ENCODE measurements around the gene AIF1. TPM values are rescaled to one million over a fixed set of nuclear protein-coding genes. Genes with fewer than 3 reads are reported as not detected.

The AIF1 gene
- total and polyA plus RNA-seq, 2 donors (not counting 1 experiment from before 2014, with no cell fraction given), result not detected

- Histone ChIP-seq H3K4me2 (ENCODE audit: extremely low read depth, insufficient read depth, low read length) (no peak overlapping the region), H3K36me3 (ENCODE audit: control insufficient read depth, insufficient read depth, low read length) (no peaks in the 10 kb centered on the region), H2AFZ (ENCODE audit: low read length) (no peak overlapping the region), H3K4me3 (replicated peaks in 1 of 4; ENCODE audit: control extremely low read depth in 1 of 4, insufficient read depth in 1 of 4, low read depth in 3 of 4, low read length in 4 of 4) (no peak overlapping the region), H3K9ac (ENCODE audit: insufficient read depth, low read length) (no peak overlapping the region), H3K4me1 (ENCODE audit: control insufficient read depth, extremely low read depth, insufficient read depth, low read length) (no peaks in the 10 kb centered on the region), H3K27ac (ENCODE audit: insufficient read depth, low read length) (no peak overlapping the region), H3K79me2 (ENCODE audit: control insufficient read depth, insufficient read depth, low read length) (no peaks in the 10 kb centered on the region), H3K9me3 (ENCODE audit: control insufficient read depth, insufficient read depth, low read depth, low read length) (no peaks in the 10 kb centered on the region), H3K27me3 (ENCODE audit: control insufficient read depth, insufficient read depth, low read length) (peaks cover 3% of the 10 kb centered on the region), H4K20me1 (ENCODE audit: control insufficient read depth, extremely low read depth, insufficient read depth, low read length) (no peaks in the 10 kb centered on the region)
- no peak for TF ChIP-seq EZH2 (IDR thresholded peaks at IDR 0.05; ENCODE audit: low read length, missing control alignments)
- TF ChIP-seq, protein P1, sequence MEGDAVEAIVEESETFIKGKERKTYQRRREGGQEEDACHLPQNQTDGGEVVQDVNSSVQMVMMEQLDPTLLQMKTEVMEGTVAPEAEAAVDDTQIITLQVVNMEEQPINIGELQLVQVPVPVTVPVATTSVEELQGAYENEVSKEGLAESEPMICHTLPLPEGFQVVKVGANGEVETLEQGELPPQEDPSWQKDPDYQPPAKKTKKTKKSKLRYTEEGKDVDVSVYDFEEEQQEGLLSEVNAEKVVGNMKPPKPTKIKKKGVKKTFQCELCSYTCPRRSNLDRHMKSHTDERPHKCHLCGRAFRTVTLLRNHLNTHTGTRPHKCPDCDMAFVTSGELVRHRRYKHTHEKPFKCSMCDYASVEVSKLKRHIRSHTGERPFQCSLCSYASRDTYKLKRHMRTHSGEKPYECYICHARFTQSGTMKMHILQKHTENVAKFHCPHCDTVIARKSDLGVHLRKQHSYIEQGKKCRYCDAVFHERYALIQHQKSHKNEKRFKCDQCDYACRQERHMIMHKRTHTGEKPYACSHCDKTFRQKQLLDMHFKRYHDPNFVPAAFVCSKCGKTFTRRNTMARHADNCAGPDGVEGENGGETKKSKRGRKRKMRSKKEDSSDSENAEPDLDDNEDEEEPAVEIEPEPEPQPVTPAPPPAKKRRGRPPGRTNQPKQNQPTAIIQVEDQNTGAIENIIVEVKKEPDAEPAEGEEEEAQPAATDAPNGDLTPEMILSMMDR (conservative IDR thresholded peaks at IDR 0.05 in 1 of 2, IDR thresholded peaks at IDR 0.05 in 1 of 2; ENCODE audit: low read depth in 1 of 2, low read length in 2 of 2), result no peak
- DNase-seq (ENCODE audit: low read depth in 2 of 2), result no peak
Observed at GRCh38 chr6:31615748-31616147, 714 bp downstream of the AIF1 start.

GRCh38 chr6:31617010-31617409 is 2.0 kb downstream of the AIF1 start:
- no peak overlapping the region for H3K4me2 ChIP-seq (ENCODE audit: extremely low read depth, insufficient read depth, low read length)
- no peaks in the 10 kb centered on the region for H3K36me3 ChIP-seq (ENCODE audit: control insufficient read depth, insufficient read depth, low read length)
- H4K20me1 ChIP-seq (ENCODE audit: control insufficient read depth, extremely low read depth, insufficient read depth, low read length), result no peaks in the 10 kb centered on the region
- DNase-seq (ENCODE audit: low read depth in 2 of 2), result no peak
- H3K27me3 ChIP-seq (ENCODE audit: control insufficient read depth, insufficient read depth, low read length), result peaks cover 3% of the 10 kb centered on the region
- H3K27ac ChIP-seq (ENCODE audit: insufficient read depth, low read length), result no peak overlapping the region
- no peak overlapping the region for H2AFZ ChIP-seq (ENCODE audit: low read length)
- no peaks in the 10 kb centered on the region for H3K4me1 ChIP-seq (ENCODE audit: control insufficient read depth, extremely low read depth, insufficient read depth, low read length)
- H3K4me3 ChIP-seq (replicated peaks in 1 of 4; ENCODE audit: control extremely low read depth in 1 of 4, insufficient read depth in 1 of 4, low read depth in 3 of 4, low read length in 4 of 4), result no peak overlapping the region
- no peak overlapping the region for H3K9ac ChIP-seq (ENCODE audit: insufficient read depth, low read length)
- TF ChIP-seq, protein P1 (conservative IDR thresholded peaks at IDR 0.05 in 1 of 2, IDR thresholded peaks at IDR 0.05 in 1 of 2; ENCODE audit: low read depth in 1 of 2, low read length in 2 of 2), result no peak
- TF ChIP-seq EZH2 (IDR thresholded peaks at IDR 0.05; ENCODE audit: low read length, missing control alignments), result no peak
- peaks cover 13% of the 10 kb centered on the region for H3K79me2 ChIP-seq (ENCODE audit: control insufficient read depth, insufficient read depth, low read length)
- H3K9me3 ChIP-seq (ENCODE audit: control insufficient read depth, insufficient read depth, low read depth, low read length), result no peaks in the 10 kb centered on the region

DNA sequence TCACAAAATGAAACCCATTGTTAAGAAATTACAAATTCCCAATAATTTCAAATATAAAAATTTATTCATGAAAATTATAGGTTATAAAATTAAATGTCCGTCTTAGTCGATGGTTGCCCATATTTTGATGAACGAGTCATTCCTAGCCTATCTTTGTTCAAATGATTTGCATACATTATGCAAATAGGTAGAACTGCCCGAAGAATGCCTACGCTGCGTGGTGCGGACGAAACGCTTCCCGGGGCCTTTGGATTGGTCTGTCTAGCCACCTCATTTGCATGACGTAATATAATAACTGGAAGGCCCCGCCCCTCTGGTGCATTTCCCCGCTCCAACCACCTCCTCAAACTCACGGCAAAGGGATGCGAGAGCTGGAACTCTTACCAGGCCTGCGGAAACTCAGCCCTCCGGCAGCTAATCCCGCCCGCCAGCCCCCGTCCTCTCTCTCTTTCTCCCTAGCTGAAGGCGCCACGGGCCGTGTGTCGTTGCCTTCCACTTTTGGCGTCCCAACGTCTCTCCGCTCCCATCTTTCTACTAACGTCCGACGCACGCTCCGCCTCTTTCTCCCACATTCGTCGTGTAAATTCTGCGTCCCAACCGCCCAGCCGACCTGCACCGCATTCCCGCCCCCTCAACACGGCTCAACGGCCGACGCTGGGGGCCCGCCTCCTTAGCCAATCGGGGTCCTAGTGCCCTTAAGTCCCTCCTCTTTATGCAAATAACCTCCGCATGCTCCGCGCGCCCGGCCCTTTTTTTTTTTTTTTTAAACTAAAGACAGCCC is 5.0 kb downstream of the AIF1 start:
- H3K9me3 ChIP-seq (ENCODE audit: control insufficient read depth, insufficient read depth, low read depth, low read length), result no peaks in the 10 kb centered on the region
- H3K27me3 ChIP-seq (ENCODE audit: control insufficient read depth, insufficient read depth, low read length), result no peaks in the 10 kb centered on the region

More for the DNA sequence above, 5.0 kb downstream of the AIF1 start:
- H3K4me2 ChIP-seq (ENCODE audit: extremely low read depth, insufficient read depth, low read length), result peak overlapping the region; percentile 89
- no peaks in the 10 kb centered on the region for H4K20me1 ChIP-seq (ENCODE audit: control insufficient read depth, extremely low read depth, insufficient read depth, low read length)
- peak overlapping the region; percentile 91 for H3K9ac ChIP-seq (ENCODE audit: insufficient read depth, low read length)
- H3K36me3 ChIP-seq (ENCODE audit: control insufficient read depth, insufficient read depth, low read length), result peaks cover 9% of the 10 kb centered on the region
- peak overlapping the region; percentile 100 for H3K27ac ChIP-seq (ENCODE audit: insufficient read depth, low read length)
- peaks cover 39% of the 10 kb centered on the region for H3K79me2 ChIP-seq (ENCODE audit: control insufficient read depth, insufficient read depth, low read length)
- peak overlapping the region; percentile 72 to 89 (median 79) for H3K4me3 ChIP-seq (replicated peaks in 1 of 4; ENCODE audit: control extremely low read depth in 1 of 4, insufficient read depth in 1 of 4, low read depth in 3 of 4, low read length in 4 of 4)
- peaks cover 2% of the 10 kb centered on the region for H3K4me1 ChIP-seq (ENCODE audit: control insufficient read depth, extremely low read depth, insufficient read depth, low read length)
- peak; percentile 99 to 100 for DNase-seq (ENCODE audit: low read depth in 2 of 2)
- no peak for TF ChIP-seq EZH2 (IDR thresholded peaks at IDR 0.05; ENCODE audit: low read length, missing control alignments)
- TF ChIP-seq, protein P1 (conservative IDR thresholded peaks at IDR 0.05 in 1 of 2, IDR thresholded peaks at IDR 0.05 in 1 of 2; ENCODE audit: low read depth in 1 of 2, low read length in 2 of 2), result no peak
- peak overlapping the region; percentile 91 for H2AFZ ChIP-seq (ENCODE audit: low read length)

All from fibroblast of lung (primary cell).